ENCODE measurements around the gene IYD. TPM values are rescaled to one million over a fixed set of nuclear protein-coding genes. Genes with fewer than 3 reads are reported as not detected.

The IYD gene
- total RNA-seq, 1 donor: not detected

DNA sequence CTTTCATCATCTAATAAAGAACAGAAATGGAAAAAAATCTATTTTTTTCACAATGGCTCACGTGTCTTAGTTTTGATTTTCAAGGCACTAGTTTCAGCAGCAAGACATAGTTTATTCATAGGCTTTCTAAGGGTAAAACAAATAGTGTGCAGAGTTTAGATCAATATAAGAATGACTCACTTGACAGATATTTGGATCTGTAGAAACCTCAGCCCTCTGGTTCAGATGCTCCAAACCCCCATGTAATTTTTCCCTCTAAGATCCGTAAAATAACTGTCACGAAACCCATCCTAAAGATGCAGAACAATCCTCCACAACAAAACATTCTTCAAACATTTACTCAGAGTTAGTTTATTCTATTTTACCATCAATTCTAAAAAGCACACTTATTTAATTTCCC, 43.4 kb downstream of the IYD start:
- H3K4me3 ChIP-seq (ENCODE audit: insufficient read depth, low read length): no peak overlapping the region
- H3K36me3 ChIP-seq (ENCODE audit: insufficient read depth, low read length): no peaks in the 10 kb centered on the region
- H4K20me1 ChIP-seq (ENCODE audit: insufficient read depth, low read length): no peaks in the 10 kb centered on the region
- TF ChIP-seq, protein P1, sequence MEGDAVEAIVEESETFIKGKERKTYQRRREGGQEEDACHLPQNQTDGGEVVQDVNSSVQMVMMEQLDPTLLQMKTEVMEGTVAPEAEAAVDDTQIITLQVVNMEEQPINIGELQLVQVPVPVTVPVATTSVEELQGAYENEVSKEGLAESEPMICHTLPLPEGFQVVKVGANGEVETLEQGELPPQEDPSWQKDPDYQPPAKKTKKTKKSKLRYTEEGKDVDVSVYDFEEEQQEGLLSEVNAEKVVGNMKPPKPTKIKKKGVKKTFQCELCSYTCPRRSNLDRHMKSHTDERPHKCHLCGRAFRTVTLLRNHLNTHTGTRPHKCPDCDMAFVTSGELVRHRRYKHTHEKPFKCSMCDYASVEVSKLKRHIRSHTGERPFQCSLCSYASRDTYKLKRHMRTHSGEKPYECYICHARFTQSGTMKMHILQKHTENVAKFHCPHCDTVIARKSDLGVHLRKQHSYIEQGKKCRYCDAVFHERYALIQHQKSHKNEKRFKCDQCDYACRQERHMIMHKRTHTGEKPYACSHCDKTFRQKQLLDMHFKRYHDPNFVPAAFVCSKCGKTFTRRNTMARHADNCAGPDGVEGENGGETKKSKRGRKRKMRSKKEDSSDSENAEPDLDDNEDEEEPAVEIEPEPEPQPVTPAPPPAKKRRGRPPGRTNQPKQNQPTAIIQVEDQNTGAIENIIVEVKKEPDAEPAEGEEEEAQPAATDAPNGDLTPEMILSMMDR (IDR thresholded peaks at IDR 0.05; ENCODE audit: extremely low read depth, low read depth, low read length): no peak
- H3K9me3 ChIP-seq (ENCODE audit: low read depth, low read length): no peaks in the 10 kb centered on the region
- no peak for DNase-seq (ENCODE audit: insufficient read length, low spot score, missing footprints)
- peaks cover 4% of the 10 kb centered on the region for H3K27me3 ChIP-seq (ENCODE audit: insufficient read depth, low read length)
- H2AFZ ChIP-seq (ENCODE audit: low read length): no peak overlapping the region
- no peak overlapping the region for H3K27ac ChIP-seq (ENCODE audit: low read depth, low read length)
- no peaks in the 10 kb centered on the region for H3K79me2 ChIP-seq (ENCODE audit: insufficient read depth, low read length)
- peaks cover 36% of the 10 kb centered on the region for H3K4me1 ChIP-seq (ENCODE audit: insufficient read depth, low read length)
- H3K4me2 ChIP-seq (ENCODE audit: insufficient read depth, low read length): no peak overlapping the region

DNA sequence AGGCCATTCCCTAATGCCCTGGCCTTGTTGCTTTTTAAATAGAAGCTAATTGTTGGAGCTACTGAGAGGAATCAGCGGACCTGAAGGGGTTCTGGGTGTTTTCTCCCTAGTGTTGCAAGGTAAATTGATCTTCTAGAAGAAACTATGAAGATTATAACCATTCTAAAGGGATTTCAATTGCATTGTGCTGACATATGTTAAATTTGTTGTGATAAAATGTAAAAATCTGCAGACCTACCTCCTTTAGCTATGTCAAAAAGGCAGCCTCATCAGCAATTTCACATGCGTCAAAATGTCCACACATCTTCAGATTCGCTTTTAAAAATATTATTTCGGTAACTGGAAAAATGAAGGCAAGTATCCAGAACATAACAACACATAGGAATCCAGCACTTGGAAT, 44.4 kb downstream of the IYD start:
- H3K4me2 ChIP-seq (ENCODE audit: insufficient read depth, low read length): no peak overlapping the region
- H3K4me1 ChIP-seq (ENCODE audit: insufficient read depth, low read length): peaks cover 39% of the 10 kb centered on the region
- no peak overlapping the region for H3K4me3 ChIP-seq (ENCODE audit: insufficient read depth, low read length)
- no peak for DNase-seq (ENCODE audit: insufficient read length, low spot score, missing footprints)
- peaks cover 4% of the 10 kb centered on the region for H3K27me3 ChIP-seq (ENCODE audit: insufficient read depth, low read length)
- no peak overlapping the region for H2AFZ ChIP-seq (ENCODE audit: low read length)
- TF ChIP-seq, protein P1 (IDR thresholded peaks at IDR 0.05; ENCODE audit: extremely low read depth, low read depth, low read length): no peak
- H4K20me1 ChIP-seq (ENCODE audit: insufficient read depth, low read length): no peaks in the 10 kb centered on the region
- H3K36me3 ChIP-seq (ENCODE audit: insufficient read depth, low read length): no peaks in the 10 kb centered on the region
- H3K27ac ChIP-seq (ENCODE audit: low read depth, low read length): no peak overlapping the region
- no peaks in the 10 kb centered on the region for H3K9me3 ChIP-seq (ENCODE audit: low read depth, low read length)
- H3K79me2 ChIP-seq (ENCODE audit: insufficient read depth, low read length): no peaks in the 10 kb centered on the region

DNA sequence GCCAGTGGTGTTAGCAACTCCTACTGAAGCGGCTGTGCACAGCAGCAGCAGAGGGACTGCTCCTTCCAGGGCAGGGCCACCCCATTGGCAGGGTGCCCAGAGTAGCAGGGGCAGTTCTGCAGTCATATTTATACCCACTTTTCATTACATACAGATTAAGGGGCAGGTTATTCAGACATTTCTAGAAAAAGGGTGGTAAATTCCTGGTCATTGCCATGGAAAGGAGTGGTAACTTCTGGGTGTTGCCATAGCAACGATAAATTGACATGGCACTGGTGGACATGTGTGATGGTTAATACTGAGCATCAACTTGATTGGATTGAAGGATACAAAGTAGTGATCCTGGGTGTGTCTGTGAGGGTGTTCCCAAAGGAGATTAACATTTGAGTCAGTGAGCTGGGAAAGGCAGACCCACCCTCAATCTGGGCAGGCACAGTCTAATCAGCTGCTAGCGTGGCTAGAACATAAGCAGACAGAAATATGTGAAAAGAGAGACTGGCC, 45.0 kb downstream of the IYD start:
- H4K20me1 ChIP-seq (ENCODE audit: insufficient read depth, low read length): no peaks in the 10 kb centered on the region
- H3K4me2 ChIP-seq (ENCODE audit: insufficient read depth, low read length): no peak overlapping the region
- H3K4me1 ChIP-seq (ENCODE audit: insufficient read depth, low read length): peaks cover 37% of the 10 kb centered on the region
- no peaks in the 10 kb centered on the region for H3K36me3 ChIP-seq (ENCODE audit: insufficient read depth, low read length)
- no peak overlapping the region for H2AFZ ChIP-seq (ENCODE audit: low read length)
- TF ChIP-seq, protein P1 (IDR thresholded peaks at IDR 0.05; ENCODE audit: extremely low read depth, low read depth, low read length): no peak
- DNase-seq (ENCODE audit: insufficient read length, low spot score, missing footprints): no peak
- H3K9me3 ChIP-seq (ENCODE audit: low read depth, low read length): no peaks in the 10 kb centered on the region
- peaks cover 4% of the 10 kb centered on the region for H3K27me3 ChIP-seq (ENCODE audit: insufficient read depth, low read length)
- no peak overlapping the region for H3K4me3 ChIP-seq (ENCODE audit: insufficient read depth, low read length)
- no peaks in the 10 kb centered on the region for H3K79me2 ChIP-seq (ENCODE audit: insufficient read depth, low read length)
- no peak overlapping the region for H3K27ac ChIP-seq (ENCODE audit: low read depth, low read length)

DNA sequence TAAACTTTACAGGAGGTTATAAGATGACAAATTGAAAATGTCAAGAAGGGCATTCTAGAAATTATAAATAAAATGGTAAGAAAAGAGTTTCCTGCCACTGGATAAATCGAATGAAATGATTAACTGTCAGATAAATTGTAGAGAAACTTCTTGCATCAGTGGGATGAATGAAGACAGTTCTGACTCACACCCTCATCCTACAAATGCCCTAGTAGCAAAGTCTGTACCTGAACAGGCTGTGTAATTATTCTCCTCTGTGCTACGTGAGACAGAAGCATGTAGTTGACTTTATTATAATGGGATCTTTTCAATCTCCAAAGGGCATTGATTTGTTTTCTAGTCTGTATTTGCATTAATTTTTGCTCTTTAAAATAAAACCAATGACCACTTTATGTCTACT, 47.3 kb downstream of the IYD start:
- no peak for DNase-seq (ENCODE audit: insufficient read length, low spot score, missing footprints)
- TF ChIP-seq, protein P1 (IDR thresholded peaks at IDR 0.05; ENCODE audit: extremely low read depth, low read depth, low read length): no peak
- H3K27ac ChIP-seq (ENCODE audit: low read depth, low read length): no peak overlapping the region
- no peak overlapping the region for H3K4me3 ChIP-seq (ENCODE audit: insufficient read depth, low read length)
- peaks cover 23% of the 10 kb centered on the region for H3K4me1 ChIP-seq (ENCODE audit: insufficient read depth, low read length)
- H3K4me2 ChIP-seq (ENCODE audit: insufficient read depth, low read length): no peak overlapping the region
- no peaks in the 10 kb centered on the region for H4K20me1 ChIP-seq (ENCODE audit: insufficient read depth, low read length)
- no peaks in the 10 kb centered on the region for H3K36me3 ChIP-seq (ENCODE audit: insufficient read depth, low read length)
- H2AFZ ChIP-seq (ENCODE audit: low read length): no peak overlapping the region
- no peaks in the 10 kb centered on the region for H3K79me2 ChIP-seq (ENCODE audit: insufficient read depth, low read length)
- no peaks in the 10 kb centered on the region for H3K9me3 ChIP-seq (ENCODE audit: low read depth, low read length)
- H3K27me3 ChIP-seq (ENCODE audit: insufficient read depth, low read length): peaks cover 4% of the 10 kb centered on the region

All from osteoblast (primary cell).